Measurements from ENCODE around the gene DNAJC16.
A peak's percentile ranks its signal among the peaks of the same experiment; 100 is the strongest.

Gene DNAJC16

GRCh38 chr1:15540186-15540585 is 13.5 kb downstream of the DNAJC16 start:
- DNase-seq (ENCODE audit: low read depth, low spot score) = peak; percentile 73

GRCh38 chr1:15541231-15541792 is 14.7 kb downstream of the DNAJC16 start:
- no peak for DNase-seq (ENCODE audit: low read depth, low spot score)

GRCh38 chr1:15542388-15543250 is 16.0 kb downstream of the DNAJC16 start:
- no peak for DNase-seq (ENCODE audit: low read depth, low spot score)

DNA sequence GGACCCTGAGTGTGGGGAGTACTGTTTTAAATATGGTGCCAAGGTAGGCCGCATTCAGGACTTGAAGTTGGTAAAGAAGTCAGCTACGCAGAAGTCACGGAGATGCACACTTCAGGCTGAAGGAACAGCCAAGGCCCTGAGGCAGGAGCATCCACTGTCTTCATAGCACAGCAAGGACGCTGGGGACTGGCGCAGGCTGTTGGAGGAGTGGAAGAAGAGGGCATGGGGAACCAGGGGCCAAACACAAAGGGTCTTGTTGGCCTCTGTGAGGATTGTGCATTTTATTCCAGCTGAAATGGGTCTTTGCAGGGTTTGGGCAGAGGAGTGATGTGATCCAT is 16.6 kb downstream of the DNAJC16 start:
- DNase-seq (ENCODE audit: low read depth, low spot score) = no peak

GRCh38 chr1:15543589-15544568 is 17.2 kb downstream of the DNAJC16 start:
- peak; percentile 52 for DNase-seq (ENCODE audit: low read depth, low spot score)

GRCh38 chr1:15546641-15547040 is 20.0 kb downstream of the DNAJC16 start:
- no peak for DNase-seq (ENCODE audit: low read depth, low spot score)

- no peak for DNase-seq (ENCODE audit: low read depth, low spot score)
Observed at GRCh38 chr1:15550573-15550972, 23.9 kb downstream of the DNAJC16 start.

DNA sequence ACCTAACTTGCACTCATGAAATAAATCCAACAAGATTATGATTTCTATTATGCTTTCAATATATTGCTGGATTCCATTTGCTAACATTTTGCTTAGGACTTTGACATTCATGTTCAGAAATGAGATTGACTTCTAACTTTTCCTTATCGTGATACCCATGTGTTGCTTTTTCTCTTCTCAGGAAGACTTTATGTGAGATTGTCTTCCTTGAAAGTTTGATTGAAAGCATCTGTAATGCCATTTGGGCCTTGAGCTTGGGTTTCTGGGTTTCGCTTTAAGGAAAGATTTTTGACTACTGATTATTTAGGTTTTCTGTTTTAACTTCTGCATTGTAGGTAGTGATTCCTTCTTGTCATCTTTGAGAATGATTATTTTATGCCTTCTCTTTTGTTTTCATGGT is 30.4 kb downstream of the DNAJC16 start:
- no peak for DNase-seq (ENCODE audit: low read depth, low spot score)

DNA sequence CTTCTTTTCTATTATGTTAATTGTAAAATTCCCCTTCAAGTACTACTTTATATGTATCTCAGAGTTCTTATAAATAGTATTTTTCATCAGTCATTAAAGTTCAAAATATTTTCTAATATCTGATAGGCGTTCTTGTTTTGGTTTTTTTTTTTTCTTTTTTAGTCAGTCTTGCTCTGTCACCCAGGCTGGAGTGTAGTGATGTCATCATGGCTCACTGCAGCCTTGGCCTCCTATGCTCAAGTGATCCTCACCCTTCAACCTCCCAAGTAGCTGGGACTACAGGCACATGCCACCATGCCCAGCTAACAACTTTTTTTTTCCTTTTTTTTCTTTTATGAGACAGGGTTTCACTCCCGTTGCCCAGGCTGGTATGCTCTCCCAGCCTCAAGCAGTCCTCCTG is 30.9 kb downstream of the DNAJC16 start:
- no peak for DNase-seq (ENCODE audit: low read depth, low spot score)

- DNase-seq (ENCODE audit: low read depth, low spot score) = no peak
Observed at GRCh38 chr1:15558516-15558915, 31.9 kb downstream of the DNAJC16 start.

DNA sequence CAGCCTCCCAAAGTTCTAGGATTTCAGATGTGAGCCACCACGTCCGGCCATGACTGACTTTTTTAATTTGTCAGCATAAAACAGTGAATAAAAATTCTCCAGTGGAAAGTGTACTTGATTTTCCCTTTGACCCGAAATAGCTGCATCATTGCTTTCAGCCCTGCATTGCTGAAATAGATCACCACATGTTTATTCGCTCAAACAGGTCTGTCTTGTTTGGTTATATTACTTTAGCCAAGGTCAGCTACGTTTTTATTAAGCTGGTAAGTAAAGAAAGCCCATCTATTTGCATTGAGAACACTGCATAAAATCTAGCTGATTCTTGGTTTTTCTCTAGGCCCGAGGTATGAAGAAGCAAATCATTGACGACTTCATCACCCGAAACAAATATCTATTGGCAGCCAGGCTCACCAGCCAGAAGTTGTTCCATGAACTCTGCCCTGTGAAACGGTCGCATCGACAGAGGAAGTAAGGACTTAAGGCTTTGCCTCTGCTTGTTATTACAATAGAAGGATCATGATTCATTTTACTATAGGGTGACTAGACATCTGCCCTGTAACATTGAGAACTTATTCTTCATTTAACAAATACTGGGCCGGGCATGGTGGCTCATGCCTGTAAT is 32.7 kb downstream of the DNAJC16 start:
- DNase-seq (ENCODE audit: low read depth, low spot score) = no peak

GRCh38 chr1:15568387-15569073 is 41.9 kb downstream of the DNAJC16 start:
- no peak for DNase-seq (ENCODE audit: low read depth, low spot score)

GRCh38 chr1:15570861-15571260 is 44.2 kb downstream of the DNAJC16 start:
- DNase-seq (ENCODE audit: low read depth, low spot score) = no peak

DNA sequence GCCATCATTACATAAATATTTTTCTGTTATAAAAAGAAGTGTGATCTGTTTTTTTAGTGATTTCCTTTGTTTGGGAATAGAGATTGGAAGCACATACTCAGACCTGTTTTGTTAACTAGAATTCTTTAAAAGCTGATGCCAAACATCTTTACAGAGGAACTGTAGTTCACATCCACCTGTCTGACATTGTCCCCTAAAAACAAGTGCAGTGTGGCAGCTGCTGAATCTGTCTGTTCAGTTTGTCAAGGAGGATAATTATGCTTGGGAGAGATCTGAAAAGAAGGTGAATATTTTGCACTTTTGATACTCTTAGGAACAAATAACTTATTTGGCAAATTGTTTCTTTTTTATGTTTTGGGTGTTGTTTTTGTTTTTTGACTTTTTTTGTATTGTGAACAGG is 44.6 kb downstream of the DNAJC16 start:
- no peak for DNase-seq (ENCODE audit: low read depth, low spot score)

DNA sequence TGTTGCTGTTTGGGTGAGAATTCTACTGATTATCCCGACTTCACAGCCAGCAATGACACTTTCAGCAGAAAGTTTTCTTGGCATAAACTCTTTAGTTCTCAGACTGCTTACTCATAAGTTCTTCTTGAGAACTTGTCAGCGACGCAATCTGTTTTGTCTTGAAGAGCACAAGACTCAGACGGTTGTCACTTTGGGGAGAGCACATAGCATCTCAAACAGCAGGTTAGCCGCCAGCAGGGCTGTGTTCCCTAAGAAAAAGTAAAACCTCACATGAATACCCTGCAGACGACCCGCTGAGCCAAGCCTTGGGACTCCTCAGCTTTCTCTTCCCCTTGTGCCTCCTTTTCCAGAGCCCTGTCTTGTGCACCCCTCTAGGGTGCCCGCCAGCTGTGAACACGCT is 46.8 kb downstream of the DNAJC16 start:
- peak; percentile 77 for DNase-seq (ENCODE audit: low read depth, low spot score)

GRCh38 chr1:15574741-15575140 is 48.1 kb downstream of the DNAJC16 start:
- DNase-seq (ENCODE audit: low read depth, low spot score) = peak; percentile 22

GRCh38 chr1:15575549-15576150 is 49.0 kb downstream of the DNAJC16 start:
- no peak for DNase-seq (ENCODE audit: low read depth, low spot score)

- DNase-seq (ENCODE audit: low read depth, low spot score) = no peak
Observed at GRCh38 chr1:15577691-15578090, 51.0 kb downstream of the DNAJC16 start.

DNA sequence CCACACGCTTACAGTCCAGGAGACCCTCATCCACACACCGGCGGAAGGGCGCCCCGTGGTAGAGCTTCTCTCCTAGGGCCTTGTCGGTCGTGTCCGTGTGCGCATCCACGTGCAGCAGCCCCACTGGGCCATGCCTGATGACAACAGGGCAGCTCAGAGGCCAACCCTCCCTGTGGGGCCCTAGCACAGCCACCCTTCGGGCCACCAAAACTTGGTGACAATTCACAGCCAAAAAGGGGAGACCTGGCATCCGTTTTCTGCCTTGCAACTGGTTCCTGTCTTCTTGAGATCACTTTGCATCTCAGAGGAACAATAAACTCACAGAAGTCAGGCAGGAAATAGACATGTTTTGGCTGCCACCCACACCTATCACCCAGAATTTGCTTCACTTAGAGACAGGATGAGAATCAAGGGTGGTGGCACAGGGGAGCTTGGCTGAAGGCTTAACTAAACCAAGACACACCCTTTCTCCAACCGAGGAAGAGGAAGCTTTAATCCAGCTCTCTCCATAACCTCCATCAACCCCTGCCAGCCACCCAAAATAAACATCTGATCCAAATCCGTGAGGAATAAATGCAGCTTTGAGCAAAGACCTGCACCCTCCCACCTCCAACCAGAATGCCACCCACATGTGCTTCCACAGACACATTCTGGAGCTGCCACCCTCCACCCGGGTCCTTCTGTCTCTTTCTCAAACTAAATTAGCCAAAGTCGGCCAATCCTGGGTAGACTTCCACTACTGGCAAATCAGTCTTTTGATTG is 52.5 kb downstream of the DNAJC16 start:
- DNase-seq (ENCODE audit: low read depth, low spot score) = no peak

DNA sequence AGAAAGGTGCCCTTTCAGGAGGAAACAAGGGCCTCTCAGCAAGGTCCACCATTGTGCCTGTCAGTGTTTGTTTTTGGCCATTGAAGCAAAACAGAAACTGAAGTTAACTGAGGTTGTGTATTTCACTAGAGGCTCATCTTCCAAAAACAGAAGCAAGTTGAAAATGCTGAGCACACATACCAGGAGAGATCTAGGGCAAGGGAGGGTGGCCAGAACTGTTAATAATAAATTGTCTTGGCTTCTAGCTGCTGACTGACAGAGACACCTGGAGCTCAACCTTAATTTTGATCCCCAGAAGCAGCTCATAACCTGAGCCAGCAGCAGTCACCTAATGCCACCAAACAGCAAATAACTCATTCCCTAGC is 53.0 kb downstream of the DNAJC16 start:
- no peak for DNase-seq (ENCODE audit: low read depth, low spot score)

Measured in astrocyte of the hippocampus (primary cell).